Lower lobe of right lung (tissue), 2 donors: Measurements from ENCODE around the gene ZBED6. TPM values are rescaled to one million over a fixed set of nuclear protein-coding genes. Genes with fewer than 3 reads are reported as not detected.

Experiments used
- ATAC-seq, 2 donors: fragments of 200-7000 bp; cut with Tn5 transposase; one replicate each; pipeline ENCODE4 v1.9.1; 2020 to 2022; ENCODE audit warnings: mild to moderate bottlenecking in 2 of 2, moderate library complexity in 2 of 2
- DNase-seq: peaks from one replicate; pipeline ENCODE4 v3.0.0-alpha.2; 2020
- H3K27ac ChIP-seq: fragments of 200-600 bp; one replicate; pipeline ENCODE4 v1.8.0; 2022
- H3K27me3 ChIP-seq: fragments of 200-600 bp; one replicate; pipeline ENCODE4 v1.8.0; 2022; ENCODE audit warnings: low read depth
- H3K36me3 ChIP-seq: fragments of 200-600 bp; one replicate; pipeline ENCODE4 v1.8.0; 2022; ENCODE audit warnings: mild to moderate bottlenecking
- H3K4me1 ChIP-seq: fragments of 200-600 bp; one replicate; pipeline ENCODE4 v1.8.0; 2022
- H3K4me3 ChIP-seq: fragments of 200-600 bp; one replicate; pipeline ENCODE4 v1.8.0; 2022; ENCODE audit warnings: mild to moderate bottlenecking
- H3K9me3 ChIP-seq: fragments of 200-600 bp; one replicate; pipeline ENCODE4 v1.8.0; 2022
- intact Hi-C: fragments of 100-400 bp; cut with DNase I; formaldehyde crosslinking; loops from one replicate; pipeline ENCODE4 v1.11.0; 2022
- total RNA-seq: library from RNA; stranded (reverse); fragmentation: NEBNext Ultra II Directional; extraction: Animal tissue kit (Norgen Biotek cat#: 25700); gene quantifications from one replicate; pipeline ENCODE4 v1.2.1, GENCODE V29; 2021
- TF ChIP-seq, protein P1 (sequence below): fragments of 200-600 bp; IDR thresholded peaks from one replicate; pipeline ENCODE4 v1.8.0; 2022; ENCODE audit warnings: antibody characterized with exemption, mild to moderate bottlenecking
- donor health status: DM: no; HTN: yes; CAD: no; lungs with severe emphysema.

ZBED6 gene
- total RNA-seq, 1 donor from 2014 or later, result 33.4 TPM

- TF ChIP-seq, protein P1, sequence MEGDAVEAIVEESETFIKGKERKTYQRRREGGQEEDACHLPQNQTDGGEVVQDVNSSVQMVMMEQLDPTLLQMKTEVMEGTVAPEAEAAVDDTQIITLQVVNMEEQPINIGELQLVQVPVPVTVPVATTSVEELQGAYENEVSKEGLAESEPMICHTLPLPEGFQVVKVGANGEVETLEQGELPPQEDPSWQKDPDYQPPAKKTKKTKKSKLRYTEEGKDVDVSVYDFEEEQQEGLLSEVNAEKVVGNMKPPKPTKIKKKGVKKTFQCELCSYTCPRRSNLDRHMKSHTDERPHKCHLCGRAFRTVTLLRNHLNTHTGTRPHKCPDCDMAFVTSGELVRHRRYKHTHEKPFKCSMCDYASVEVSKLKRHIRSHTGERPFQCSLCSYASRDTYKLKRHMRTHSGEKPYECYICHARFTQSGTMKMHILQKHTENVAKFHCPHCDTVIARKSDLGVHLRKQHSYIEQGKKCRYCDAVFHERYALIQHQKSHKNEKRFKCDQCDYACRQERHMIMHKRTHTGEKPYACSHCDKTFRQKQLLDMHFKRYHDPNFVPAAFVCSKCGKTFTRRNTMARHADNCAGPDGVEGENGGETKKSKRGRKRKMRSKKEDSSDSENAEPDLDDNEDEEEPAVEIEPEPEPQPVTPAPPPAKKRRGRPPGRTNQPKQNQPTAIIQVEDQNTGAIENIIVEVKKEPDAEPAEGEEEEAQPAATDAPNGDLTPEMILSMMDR, result no peak
- H3K4me1 ChIP-seq, result peaks cover 57% of the 10 kb centered on the region
- intact Hi-C loops, result no loop called here
- ATAC-seq (no peak), DNase-seq (no peak)
- no peaks in the 10 kb centered on the region for H3K9me3 ChIP-seq
- H3K27me3 ChIP-seq, result no peaks in the 10 kb centered on the region
- H3K4me3 ChIP-seq, result peak overlapping the region; percentile 79
- H3K27ac ChIP-seq, result no peak overlapping the region
- peaks cover 16% of the 10 kb centered on the region for H3K36me3 ChIP-seq
These were observed 1.8 kb downstream of the ZBED6 start for GRCh38 chr1:203797216-203797615.

- no peaks in the 10 kb centered on the region for H3K9me3 ChIP-seq
- H3K27me3 ChIP-seq, result no peaks in the 10 kb centered on the region
- peaks cover 20% of the 10 kb centered on the region for H3K36me3 ChIP-seq
- intact Hi-C loops, result no loop called here
- peaks cover 58% of the 10 kb centered on the region for H3K4me1 ChIP-seq
- no peak overlapping the region for H3K4me3 ChIP-seq
- TF ChIP-seq, protein P1, result no peak
- no peak overlapping the region for H3K27ac ChIP-seq
- no peak for ATAC-seq
- no peak for DNase-seq
These were observed 2.7 kb downstream of the ZBED6 start for GRCh38 chr1:203797948-203798655.

GRCh38 chr1:203799157-203799556, 3.7 kb downstream of the ZBED6 start:
- peaks cover 62% of the 10 kb centered on the region for H3K4me1 ChIP-seq
- DNase-seq, result no peak
- intact Hi-C loops, result no loop called here

DNA sequence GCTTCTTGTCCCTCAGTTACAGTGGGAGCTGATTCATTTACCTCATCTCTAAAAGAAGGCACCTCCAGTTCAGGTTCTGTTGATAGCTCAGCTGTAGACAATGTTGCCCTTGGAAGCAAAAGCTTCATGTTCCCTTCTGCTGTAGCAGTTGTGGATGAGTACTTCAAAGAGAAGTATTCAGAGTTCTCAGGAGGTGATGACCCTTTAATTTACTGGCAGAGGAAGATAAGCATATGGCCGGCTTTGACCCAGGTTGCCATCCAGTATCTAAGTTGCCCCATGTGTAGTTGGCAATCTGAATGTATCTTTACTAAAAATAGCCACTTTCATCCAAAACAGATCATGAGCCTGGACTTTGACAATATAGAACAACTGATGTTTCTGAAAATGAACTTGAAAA, 4.5 kb downstream of the ZBED6 start:
- H3K27ac ChIP-seq, result no peak overlapping the region
- DNase-seq (no peak), ATAC-seq (no peak)
- TF ChIP-seq, protein P1, result no peak
- H3K9me3 ChIP-seq, result no peaks in the 10 kb centered on the region
- no peak overlapping the region for H3K4me3 ChIP-seq
- intact Hi-C loops, result no loop called here
- H3K36me3 ChIP-seq, result peaks cover 39% of the 10 kb centered on the region
- H3K4me1 ChIP-seq, result peaks cover 62% of the 10 kb centered on the region
- no peaks in the 10 kb centered on the region for H3K27me3 ChIP-seq

More at GRCh38 chr1:203799157-203799556, 3.7 kb downstream of the ZBED6 start:
- no peak for ATAC-seq
- Histone ChIP-seq H3K9me3 (no peaks in the 10 kb centered on the region), H3K27me3 (no peaks in the 10 kb centered on the region), H3K36me3 (peaks cover 31% of the 10 kb centered on the region), H3K27ac (no peak overlapping the region), H3K4me3 (no peak overlapping the region)
- TF ChIP-seq, protein P1, result no peak

DNA sequence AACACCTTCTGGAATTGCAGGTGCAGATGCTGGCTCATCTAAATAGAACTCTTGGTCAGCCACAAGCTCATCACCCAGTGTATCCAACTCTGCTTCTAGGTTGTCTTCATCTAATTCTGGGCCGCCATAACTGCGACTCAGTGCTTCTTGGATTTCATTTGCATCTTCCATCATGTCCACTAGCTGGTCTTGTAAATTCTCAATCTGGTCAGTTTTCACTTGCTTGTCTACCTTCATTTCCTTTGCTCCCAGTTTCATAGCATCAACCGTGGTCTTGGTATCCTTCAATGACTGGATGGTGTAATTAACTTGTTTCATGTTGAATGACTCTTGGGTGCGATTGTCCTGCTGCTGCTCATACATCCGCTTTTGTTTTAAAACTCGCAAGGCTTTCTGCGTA, 10.3 kb downstream of the ZBED6 start:
- Histone ChIP-seq H3K36me3 (peaks cover 70% of the 10 kb centered on the region), H3K27me3 (no peaks in the 10 kb centered on the region), H3K27ac (no peak overlapping the region), H3K4me1 (peaks cover 19% of the 10 kb centered on the region), H3K9me3 (no peaks in the 10 kb centered on the region), H3K4me3 (no peak overlapping the region)
- DNase-seq (no peak), ATAC-seq (no peak)
- TF ChIP-seq, protein P1, result no peak
- intact Hi-C loops, result no loop called here
